Measurements from ENCODE around the gene HAPLN2.

- TF ChIP-seq, protein P1, sequence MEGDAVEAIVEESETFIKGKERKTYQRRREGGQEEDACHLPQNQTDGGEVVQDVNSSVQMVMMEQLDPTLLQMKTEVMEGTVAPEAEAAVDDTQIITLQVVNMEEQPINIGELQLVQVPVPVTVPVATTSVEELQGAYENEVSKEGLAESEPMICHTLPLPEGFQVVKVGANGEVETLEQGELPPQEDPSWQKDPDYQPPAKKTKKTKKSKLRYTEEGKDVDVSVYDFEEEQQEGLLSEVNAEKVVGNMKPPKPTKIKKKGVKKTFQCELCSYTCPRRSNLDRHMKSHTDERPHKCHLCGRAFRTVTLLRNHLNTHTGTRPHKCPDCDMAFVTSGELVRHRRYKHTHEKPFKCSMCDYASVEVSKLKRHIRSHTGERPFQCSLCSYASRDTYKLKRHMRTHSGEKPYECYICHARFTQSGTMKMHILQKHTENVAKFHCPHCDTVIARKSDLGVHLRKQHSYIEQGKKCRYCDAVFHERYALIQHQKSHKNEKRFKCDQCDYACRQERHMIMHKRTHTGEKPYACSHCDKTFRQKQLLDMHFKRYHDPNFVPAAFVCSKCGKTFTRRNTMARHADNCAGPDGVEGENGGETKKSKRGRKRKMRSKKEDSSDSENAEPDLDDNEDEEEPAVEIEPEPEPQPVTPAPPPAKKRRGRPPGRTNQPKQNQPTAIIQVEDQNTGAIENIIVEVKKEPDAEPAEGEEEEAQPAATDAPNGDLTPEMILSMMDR (IDR thresholded peaks at IDR 0.05) = no peak
- TF ChIP-seq POLR2AphosphoS5 (IDR thresholded peaks at IDR 0.05) = no peak
- TF ChIP-seq POLR2A (IDR thresholded peaks at IDR 0.05) = no peak
- no peak for TF ChIP-seq EP300 (IDR thresholded peaks at IDR 0.05)
These were observed 27.6 kb downstream of the HAPLN2 start for GRCh38 chr1:156646738-156647211.

Data from stomach (tissue), 4 donors.